ELR (cell line): Measurements from ENCODE around the gene GLP2R.

Source experiments
- DNase-seq: peaks from one replicate; pipeline ENCODE4 v3.0.0-alpha.2; 2015; ENCODE audit warnings: low read depth

GLP2R gene

DNA sequence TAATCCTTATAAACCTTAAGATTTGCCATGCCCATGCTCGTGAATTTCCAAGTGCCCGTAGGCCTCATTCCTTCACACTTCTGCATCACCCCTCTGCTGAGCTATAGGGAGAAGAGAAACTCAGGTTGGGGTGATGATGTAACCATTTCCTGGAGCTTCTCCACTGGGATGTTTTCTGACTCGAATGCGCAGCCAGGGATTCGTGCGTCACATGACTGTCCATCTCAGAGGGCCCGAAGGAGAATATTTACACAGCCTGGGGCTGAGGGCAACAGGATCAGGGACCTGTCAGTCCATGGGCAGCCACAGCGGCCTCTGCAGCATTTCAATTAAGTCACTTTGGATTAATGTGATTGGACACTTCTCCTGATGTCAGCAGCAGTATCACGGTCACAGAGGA, 12.6 kb upstream of the GLP2R start:
- peak; percentile 15 for DNase-seq

- DNase-seq = no peak
Measured at GRCh38 chr17:9814337-9814945, 11.3 kb upstream of the GLP2R start.

DNA sequence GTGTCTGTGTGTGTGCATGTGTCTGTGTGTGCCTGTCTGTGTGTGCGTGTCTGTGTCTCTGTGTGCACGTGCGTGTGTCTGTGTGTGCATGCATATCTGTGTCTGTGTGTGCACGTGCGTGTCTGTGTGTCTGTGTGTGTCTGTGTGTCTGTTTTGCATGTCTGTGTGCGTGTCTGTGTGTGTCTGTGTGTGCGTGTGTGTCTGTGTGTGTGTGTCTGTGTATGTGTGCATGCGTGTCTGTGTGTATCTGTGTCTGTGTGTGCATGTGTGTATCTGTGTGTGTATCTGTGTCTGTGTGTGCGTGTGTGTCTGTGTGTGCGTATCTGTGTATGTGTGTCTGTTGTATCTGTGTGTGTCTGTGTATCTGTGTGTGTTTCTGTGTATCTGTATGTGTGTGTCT, 9.3 kb upstream of the GLP2R start:
- no peak for DNase-seq

DNA sequence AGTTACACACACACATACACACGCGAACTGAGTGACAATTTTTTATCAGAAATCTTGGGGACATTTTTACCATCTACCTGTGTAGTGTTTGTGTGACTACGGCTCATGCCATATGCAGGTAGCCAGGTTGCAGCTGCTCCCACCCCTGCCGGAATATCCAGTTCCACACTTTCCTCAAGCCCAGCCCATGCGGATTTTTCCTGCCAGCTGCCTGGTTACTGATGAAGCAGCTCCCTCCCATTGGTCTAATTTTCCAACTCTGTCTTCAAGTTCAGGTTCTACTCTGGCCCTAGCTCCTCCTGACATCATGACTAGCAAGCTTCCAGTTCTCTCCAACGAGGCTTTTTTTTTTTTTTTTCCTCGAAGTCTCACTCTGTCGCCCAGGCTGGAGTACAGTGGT, 8.6 kb upstream of the GLP2R start:
- DNase-seq = no peak

DNA sequence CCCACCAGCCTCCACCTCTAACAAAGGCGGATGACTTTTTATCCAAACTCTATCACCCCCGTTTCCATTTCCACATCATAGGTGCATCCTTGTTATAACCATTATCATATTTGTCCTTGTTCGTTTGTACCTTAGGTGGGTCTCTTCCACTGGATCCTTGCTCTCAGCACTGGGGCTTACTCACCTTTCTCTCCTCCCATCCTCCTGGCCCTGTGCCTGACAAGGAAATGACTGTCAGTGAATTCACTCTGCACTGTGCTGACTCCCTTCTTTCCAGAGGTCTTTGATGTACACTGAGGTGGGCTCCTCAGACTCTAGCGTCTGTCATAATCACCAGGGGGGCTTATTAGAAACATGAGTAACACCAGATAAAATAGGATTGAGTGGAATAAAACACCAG, 7.0 kb upstream of the GLP2R start:
- DNase-seq = peak; percentile 23

GRCh38 chr17:9820448-9820847, 5.3 kb upstream of the GLP2R start:
- no peak for DNase-seq

- DNase-seq = no peak
Measured at GRCh38 chr17:9821921-9822320, 3.8 kb upstream of the GLP2R start, which contains the start of gene GSG1L2. TSS of gene GSG1L2 (minus strand) at chr17:9822079. CDS start at chr17:9822071, 8 bp downstream.

- DNase-seq = no peak
Measured at GRCh38 chr17:9824094-9824493, 1.6 kb upstream of the GLP2R start.

DNA sequence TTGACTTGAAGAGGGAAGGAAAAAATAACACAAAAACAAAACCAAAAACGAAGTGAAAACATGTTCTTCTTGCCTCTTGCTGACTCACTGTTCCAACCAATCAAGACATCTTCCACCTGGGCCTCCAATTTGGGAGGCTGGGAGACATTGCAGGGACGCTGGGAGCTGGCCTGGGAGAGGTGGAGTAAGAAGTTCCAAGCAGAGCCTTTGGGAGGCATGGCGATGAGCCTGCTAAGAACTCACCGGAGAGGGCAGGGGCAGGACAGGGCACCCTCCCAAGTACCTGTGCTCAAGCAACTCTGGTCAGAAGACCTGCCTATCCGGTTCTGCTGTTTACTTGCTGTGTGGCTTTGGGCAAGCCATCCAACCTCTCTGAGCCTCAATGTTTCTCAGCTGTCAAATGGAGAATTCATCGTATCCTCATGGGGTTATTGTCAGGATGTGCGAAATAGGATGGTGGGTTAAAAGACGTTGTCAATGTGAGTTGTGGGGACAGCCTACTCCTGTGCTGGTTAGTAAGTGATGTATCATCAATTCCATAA, 856 bp upstream of the GLP2R start:
- DNase-seq = no peak

DNA sequence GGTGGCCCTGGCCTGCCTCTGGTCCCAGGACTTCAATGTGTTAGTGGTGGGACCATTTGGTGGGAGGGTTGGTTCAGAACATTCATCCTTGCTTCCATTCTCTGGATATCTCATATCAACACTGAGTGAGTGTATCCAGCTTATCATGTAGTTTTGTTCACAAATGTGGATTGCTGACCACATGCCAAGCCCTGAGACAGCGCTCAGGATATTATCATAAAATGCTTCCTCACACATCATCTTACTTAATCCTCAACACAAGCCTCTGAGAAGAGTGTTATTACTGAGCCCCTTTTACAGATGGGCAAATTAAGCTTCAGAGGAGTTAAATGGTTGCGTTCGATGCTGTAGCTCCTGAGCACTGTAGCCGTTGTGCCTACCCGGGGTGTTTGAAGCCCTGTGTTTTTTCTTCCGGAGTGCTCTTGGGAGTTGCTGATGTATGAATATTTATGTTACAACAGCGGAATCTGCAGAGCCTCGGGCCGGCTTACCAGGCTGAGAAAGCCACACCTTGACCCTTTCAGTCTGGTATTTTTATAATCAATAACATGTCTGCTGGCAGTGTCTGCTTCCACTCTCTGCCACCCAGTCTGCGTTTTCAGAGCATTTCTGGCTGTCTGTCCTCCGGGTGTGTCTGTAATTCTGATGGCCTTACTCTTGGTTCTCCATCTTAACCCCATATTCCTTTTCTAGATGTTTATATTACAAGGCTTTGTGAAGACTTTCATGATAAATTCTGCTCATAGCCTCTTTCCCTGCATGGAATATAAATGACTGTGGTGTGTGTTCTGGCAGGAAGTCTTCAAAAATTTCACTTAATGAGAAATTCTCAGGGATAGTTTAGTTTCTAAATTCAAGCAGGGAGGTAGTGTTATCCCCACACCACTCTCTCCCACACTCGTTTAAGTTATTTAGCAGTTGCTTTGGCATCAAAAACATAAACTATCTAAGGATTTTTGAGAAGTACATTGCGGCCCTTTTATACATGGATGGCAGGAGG, 2.9 kb downstream of the GLP2R start:
- no peak for DNase-seq

DNA sequence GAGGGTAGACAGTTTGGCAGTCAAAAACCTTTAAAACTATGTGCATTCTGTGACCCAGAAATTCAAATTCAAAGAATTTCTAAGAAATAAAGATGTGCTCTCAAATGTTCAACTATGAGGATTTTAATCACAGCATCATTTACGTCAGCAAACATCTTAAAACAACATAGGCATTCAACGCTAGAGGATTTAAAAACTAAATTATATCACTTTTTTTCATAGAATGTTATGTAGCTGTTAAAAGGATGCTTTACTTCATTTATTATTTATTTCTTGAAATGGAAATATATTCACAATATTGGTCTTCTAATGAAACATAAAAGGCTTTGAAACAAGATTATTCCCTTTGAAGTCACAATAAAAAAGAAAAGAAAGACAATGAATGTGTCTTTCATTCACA, 3.6 kb downstream of the GLP2R start:
- no peak for DNase-seq

DNA sequence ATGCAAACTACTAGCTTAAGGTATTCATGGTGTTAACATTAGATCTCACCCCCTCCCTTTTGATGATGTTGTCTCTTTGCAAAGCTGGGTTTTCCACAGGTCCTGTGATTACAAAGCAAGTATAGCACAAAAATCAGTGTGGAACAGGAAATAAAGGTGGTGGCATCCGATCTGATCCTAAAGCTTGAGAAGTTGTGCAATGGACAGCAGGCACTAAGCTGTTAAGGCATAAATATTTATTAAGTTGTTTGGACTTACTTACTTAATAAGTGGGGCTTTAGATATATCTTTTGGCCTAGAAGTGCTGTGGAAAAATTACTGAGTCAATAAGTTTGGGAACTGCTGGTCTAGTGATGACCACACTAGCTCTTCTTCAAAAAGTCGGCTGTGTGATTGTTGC, 5.0 kb downstream of the GLP2R start:
- DNase-seq = no peak

DNA sequence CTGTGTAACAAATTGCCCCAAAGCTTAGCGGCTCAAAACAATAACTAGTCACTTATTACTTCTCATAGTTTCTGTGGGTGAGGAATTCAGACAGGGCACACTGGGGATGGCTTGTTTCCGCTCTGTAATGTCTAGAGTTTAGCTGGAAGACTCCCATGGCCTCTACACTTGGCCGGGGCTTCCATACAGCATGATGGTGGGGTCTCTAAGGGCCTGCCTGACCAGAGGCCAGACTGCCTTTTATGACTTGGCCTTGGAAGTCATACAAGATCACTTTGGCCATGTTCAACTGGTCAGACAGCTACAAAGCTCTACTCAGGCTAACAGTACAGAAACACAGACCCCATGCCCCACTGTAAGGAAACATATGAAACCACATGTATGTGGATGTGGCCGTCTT, 8.2 kb downstream of the GLP2R start:
- no peak for DNase-seq

DNA sequence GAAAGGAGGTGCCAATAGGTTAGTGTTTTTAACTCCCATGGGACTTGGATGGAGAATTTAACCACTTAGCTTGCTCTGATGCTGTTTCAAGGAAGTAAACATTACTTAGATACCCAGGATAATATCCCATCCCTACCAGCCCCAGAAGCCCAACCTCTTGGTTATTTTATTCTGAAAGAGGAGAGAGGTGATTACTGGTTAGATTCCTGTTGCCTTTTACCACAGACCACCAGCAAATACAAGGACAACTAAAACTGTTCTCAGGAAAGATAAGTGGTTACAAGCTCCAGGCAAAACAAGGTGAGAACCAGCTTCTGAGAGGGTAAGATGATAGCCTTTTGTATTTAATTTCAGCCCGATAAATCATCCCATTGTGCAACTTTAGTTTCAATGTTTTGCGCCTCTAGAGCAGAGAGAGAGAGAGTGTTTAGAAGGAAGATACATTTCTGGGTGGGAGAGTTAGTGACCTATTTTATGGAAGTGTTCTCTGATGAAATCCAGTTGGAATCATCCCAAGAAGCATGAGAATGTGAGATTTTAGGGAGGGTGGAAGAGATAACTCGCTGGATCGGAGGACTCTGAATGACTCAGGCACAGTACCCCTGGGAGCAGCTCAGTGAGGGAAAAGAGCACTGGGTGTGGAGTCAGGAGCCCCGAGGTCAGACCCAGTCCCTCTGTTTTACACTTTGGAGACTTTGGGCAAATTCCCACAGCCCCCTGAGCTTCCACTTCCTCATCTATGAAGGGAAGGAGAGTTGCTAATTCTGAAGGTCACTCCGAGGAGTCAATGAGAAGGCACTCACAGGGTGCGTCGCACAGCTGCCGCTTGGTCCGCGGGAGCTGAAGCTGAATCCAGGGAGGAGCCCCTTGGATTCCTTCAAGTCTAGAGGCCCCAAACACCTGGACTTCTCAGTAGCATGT, 12.1 kb downstream of the GLP2R start:
- DNase-seq = peak; percentile 54

- DNase-seq = peak; percentile 10
Measured at GRCh38 chr17:9839433-9839832, 13.7 kb downstream of the GLP2R start.

GRCh38 chr17:9842057-9842758, 16.5 kb downstream of the GLP2R start:
- no peak for DNase-seq

GRCh38 chr17:9843152-9844010, 17.7 kb downstream of the GLP2R start:
- no peak for DNase-seq

DNA sequence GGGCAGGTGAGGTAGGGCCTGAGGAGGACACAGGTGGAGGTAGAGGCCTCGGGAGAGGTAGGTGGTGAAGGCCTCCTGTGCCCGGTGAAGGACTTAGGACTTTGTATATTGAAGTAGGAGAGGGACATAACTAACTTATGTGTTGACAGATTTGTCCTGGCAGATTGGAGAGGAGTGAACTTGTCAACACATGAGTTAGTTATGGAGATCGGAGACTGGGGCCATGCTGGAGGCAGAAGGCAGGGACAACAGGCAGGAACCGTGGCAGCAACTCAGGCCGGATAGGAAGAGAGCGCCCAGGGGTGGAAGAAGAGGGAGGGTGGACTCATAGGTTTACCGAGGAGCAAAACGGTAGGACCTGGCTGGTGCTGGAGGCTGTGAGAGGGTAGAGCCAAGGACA, 18.4 kb downstream of the GLP2R start:
- no peak for DNase-seq

DNA sequence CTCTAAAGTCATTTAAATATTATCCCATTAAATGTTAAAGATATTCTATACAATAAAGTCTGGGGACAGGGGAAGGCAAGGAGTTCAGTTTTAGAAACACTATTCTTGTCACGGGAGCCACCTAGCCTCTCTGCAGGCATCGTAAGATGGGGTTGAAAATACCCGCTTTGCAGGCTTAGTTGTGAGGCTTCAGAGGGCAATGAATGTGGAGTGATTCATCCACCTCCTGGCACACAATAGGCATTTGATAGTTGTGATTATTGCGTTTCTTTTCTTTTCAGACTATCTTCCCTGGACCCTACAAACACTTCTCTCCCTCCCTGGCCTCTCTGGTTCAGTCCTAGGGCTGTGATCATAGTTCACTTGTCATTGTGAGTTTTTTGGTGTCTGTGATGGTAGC, 19.6 kb downstream of the GLP2R start:
- DNase-seq = no peak

GRCh38 chr17:9850151-9850550, 24.4 kb downstream of the GLP2R start:
- no peak for DNase-seq
